HepG2 (cell line): Measurements from ENCODE around the gene GLRX5. TPM values are rescaled to one million over a fixed set of nuclear protein-coding genes. Genes with fewer than 3 reads are reported as not detected.

Source experiments
- ATAC-seq: fragments of 200-7000 bp; cut with Tn5 transposase; 3 replicates; pipeline ENCODE4 v1.9.1; 2020; ENCODE audit warnings: mild to moderate bottlenecking, moderate library complexity
- BruUV-seq: library from RNA; stranded (reverse); fragments of 400-500 nt; replicated peaks from 2 replicates; lab custom pipeline; 2021; lab: Mats Ljungman, UMichigan
- CTCF ChIA-PET: fragments of 300-600 bp; formaldehyde crosslinking; extraction: SDS; loops from one replicate; lab custom pipeline; 2021; ENCODE audit warnings: low total read pairs, inconsistent platforms, low intra/inter-chr PET ratio; lab: Yijun Ruan, JAX
- POLR2A ChIA-PET: fragments of 350-600 bp; sonication (Branson Sonifier 250); formaldehyde crosslinking; loops from one replicate; lab custom pipeline; 2020; ENCODE audit warnings: antibody characterized with exemption, inconsistent platforms; lab: Yijun Ruan, JAX
- DNase-seq: peaks from one replicate; pipeline ENCODE4 v3.0.0-alpha.2; 2015; ENCODE audit warnings: low spot score
- FAIRE-seq: peaks from 3 replicates; lab custom pipeline; 2011; peaks lifted over from hg19 to GRCh38; lab: Jason Lieb, UNC
- H2AFZ ChIP-seq: one replicate; pipeline ENCODE4 v1.6.1; 2011; ENCODE audit warnings: low read length, inconsistent platforms
- H3K27ac ChIP-seq: fragments of 300-600 bp; 3 replicates; pipeline ENCODE4 v1.8.0; 2011; ENCODE audit warnings: mixed run types, mild to moderate bottlenecking, mixed read lengths, low read length, inconsistent platforms; ENCODE audit not compliant: insufficient read depth; ENCODE audit errors: extremely low read length
- H3K27me3 ChIP-seq, 2 experiments: fragments of 200-600 bp in 1 of 2; 2 replicates in 1 of 2; 3 replicates in 1 of 2; pipeline versions ENCODE4 v1.6.0 to v1.8.0; 2011; ENCODE audit warnings: low read length in 2 of 2, mild to moderate bottlenecking in 2 of 2, moderate library complexity in 2 of 2, inconsistent platforms in 1 of 2; ENCODE audit not compliant: insufficient read depth in 2 of 2, control insufficient read depth in 1 of 2
- H3K36me3 ChIP-seq, 2 experiments: fragments of 200-600 bp in 1 of 2; replicated peaks in 1 of 2; 2 replicates in 1 of 2; 3 replicates in 1 of 2; pipeline versions ENCODE4 v1.5.1 to v1.8.0; 2011; ENCODE audit warnings: low read length in 2 of 2, inconsistent platforms in 1 of 2; ENCODE audit not compliant: insufficient read depth in 2 of 2, control insufficient read depth in 1 of 2
- H3K4me1 ChIP-seq: 2 replicates; pipeline ENCODE4 v1.5.1; 2012; ENCODE audit warnings: low read length, inconsistent platforms; ENCODE audit not compliant: insufficient read depth
- H3K4me2 ChIP-seq: 2 replicates; pipeline ENCODE4 v1.6.0; 2011; ENCODE audit warnings: low read depth, low read length, inconsistent platforms
- H3K4me3 ChIP-seq, 3 experiments: fragments of 200-600 bp in 1 of 3; sonication (generic), shearing (Covaris generic) in 1 of 3; replicated peaks in 1 of 3; 2 replicates each; pipeline ENCODE4 v1.5.1; 2011 to 2016; ENCODE audit warnings: low read length in 3 of 3, inconsistent platforms in 2 of 3, low read depth in 2 of 3, mild to moderate bottlenecking in 2 of 3, control low read depth in 1 of 3, mixed read lengths in 1 of 3; ENCODE audit not compliant: insufficient read depth in 1 of 3
- H3K79me2 ChIP-seq: one replicate; pipeline ENCODE4 v1.6.1; 2011; ENCODE audit warnings: low read length, inconsistent platforms; ENCODE audit not compliant: insufficient read depth
- H3K9ac ChIP-seq: 2 replicates; pipeline ENCODE4 v1.6.0; 2011; ENCODE audit warnings: mild to moderate bottlenecking, low read depth, low read length, inconsistent platforms; ENCODE audit not compliant: insufficient read depth
- H3K9me3 ChIP-seq: 2 replicates; pipeline ENCODE4 v1.5.1; 2012; ENCODE audit warnings: mild to moderate bottlenecking, low read length
- H4K20me1 ChIP-seq: 2 replicates; pipeline ENCODE4 v1.6.0; 2011; ENCODE audit warnings: inconsistent platforms, mild to moderate bottlenecking, low read length, moderate library complexity; ENCODE audit not compliant: insufficient read depth
- ATF3 ChIP-seq: sonication (generic); formaldehyde crosslinking; IDR thresholded peaks from 2 replicates; pipeline ENCODE4 v1.4.0; 2020; ENCODE audit warnings: missing genetic modification reagents
- BRF2 ChIP-seq: sonication (generic); formaldehyde crosslinking; IDR thresholded peaks from 2 replicates; pipeline ENCODE4 v1.8.1; 2022; ENCODE audit warnings: mild to moderate bottlenecking, missing genetic modification reagents
- CREBL2 ChIP-seq: sonication (generic); formaldehyde crosslinking; IDR thresholded peaks from 2 replicates; pipeline ENCODE4 v1.8.1; 2023; ENCODE audit warnings: missing genetic modification reagents, mild to moderate bottlenecking, borderline replicate concordance
- FOSL1 ChIP-seq: sonication (generic); formaldehyde crosslinking; IDR thresholded peaks from 2 replicates; pipeline ENCODE4 v1.9.0; 2021; ENCODE audit warnings: missing genetic modification reagents, borderline replicate concordance
- FOXK2 ChIP-seq: fragments of 450-650 bp; IDR thresholded peaks from 2 replicates; pipeline ENCODE4 v1.6.1; 2016
- HNRNPH1 ChIP-seq: fragments of 200-400 bp; formaldehyde crosslinking; optimal IDR thresholded peaks from 2 replicates; pipeline ENCODE3; 2017; ENCODE audit warnings: mild to moderate bottlenecking, low read depth, low read length
- RARA ChIP-seq: IDR thresholded peaks from 2 replicates; pipeline ENCODE4 v1.6.1; 2016; ENCODE audit warnings: missing genetic modification reagents, missing compliant biosample characterization
- SAP130 ChIP-seq: IDR thresholded peaks from 2 replicates; pipeline ENCODE4 v1.6.1; 2016; ENCODE audit warnings: low read depth
- SOX6 ChIP-seq, 2 experiments: fragments of 450-650 bp in 1 of 2; sonication (generic) in 1 of 2; formaldehyde crosslinking in 1 of 2; IDR thresholded peaks; 2 replicates each; pipeline versions ENCODE4 v1.4.0 to v1.6.1; 2017 to 2020; ENCODE audit warnings: antibody characterized with exemption in 1 of 2, mild to moderate bottlenecking in 1 of 2, missing genetic modification reagents in 1 of 2
- ZC3H4 ChIP-seq: sonication (generic); formaldehyde crosslinking; IDR thresholded peaks from 2 replicates; pipeline ENCODE4 v1.4.0; 2020; ENCODE audit warnings: missing genetic modification reagents, borderline replicate concordance
- ZFP82 ChIP-seq: sonication (generic); formaldehyde crosslinking; IDR thresholded peaks from 2 replicates; pipeline ENCODE4 v1.5.1; 2020; ENCODE audit warnings: mild to moderate bottlenecking, missing genetic modification reagents, borderline replicate concordance
- ZFX ChIP-seq: sonication (generic); formaldehyde crosslinking; IDR thresholded peaks from 2 replicates; pipeline ENCODE4 v1.4.0; 2020; ENCODE audit warnings: mild to moderate bottlenecking, low read depth, missing genetic modification reagents, moderate library complexity
- ZNF350 ChIP-seq: sonication (generic); formaldehyde crosslinking; IDR thresholded peaks from 2 replicates; pipeline ENCODE4 v1.4.0; 2020; ENCODE audit warnings: mild to moderate bottlenecking, low read depth, missing genetic modification reagents, borderline replicate concordance
- ZNF605 ChIP-seq: sonication (generic); formaldehyde crosslinking; IDR thresholded peaks from 2 replicates; pipeline ENCODE4 v1.8.0; 2022; ENCODE audit warnings: mild to moderate bottlenecking, missing genetic modification reagents
- ZNF691 ChIP-seq: sonication (generic); formaldehyde crosslinking; IDR thresholded peaks from 2 replicates; pipeline ENCODE4 v1.4.0; 2020; ENCODE audit warnings: missing genetic modification reagents, low read depth, mild to moderate bottlenecking, borderline replicate concordance
- ZNF720 ChIP-seq: sonication (generic); formaldehyde crosslinking; IDR thresholded peaks from 2 replicates; pipeline ENCODE4 v1.4.0; 2020; ENCODE audit warnings: missing genetic modification reagents
- ZNF781 ChIP-seq: sonication (generic); formaldehyde crosslinking; IDR thresholded peaks from 2 replicates; pipeline ENCODE4 v1.5.1; 2020; ENCODE audit warnings: borderline replicate concordance, mild to moderate bottlenecking, missing genetic modification reagents; ENCODE audit errors: not compliant biosample characterization
- ZNF800 ChIP-seq: sonication (generic); formaldehyde crosslinking; IDR thresholded peaks from 2 replicates; pipeline ENCODE4 v1.4.0; 2020; ENCODE audit warnings: missing genetic modification reagents
- WGBS: methylation state at CpG from one replicate; pipeline ENCODE4 v1.1.6; 2017; ENCODE audit warnings: low lambda C conversion rate; 5-methylcytosine and 5-hydroxymethylcytosine counted together
- in situ Hi-C: cut with HindIII; loops from 2 replicates; pipeline ENCODE4 v1.10.0; 2017; ENCODE audit warnings: low pct_unique_long_range_greater_than_20kb; ENCODE audit not compliant: extremely low pct_ligation_motif_present
- intact Hi-C: fragments of 100-400 bp; cut with micrococcal nuclease; formaldehyde crosslinking; loops from one replicate; pipeline ENCODE4 v1.10.0; 2022; ENCODE audit not compliant: unreplicated experiment
- polyA plus RNA-seq, 8 experiments: library from polyadenylated mRNA; depleted of rRNA in 3 of 8; stranded (reverse) in 7 of 8; unstranded in 1 of 8; fragments of >200 nt; fragmentation: Illumina TruSeq in 4 of 8; extraction: Trizol in 4 of 8; gene quantifications; 2 replicates each; pipeline versions ENCODE4 v1.2.1 to v1.2.3, GENCODE V29; 2011 to 2016; ENCODE audit warnings: low read depth in 4 of 8, missing spikeins in 1 of 8, mixed read lengths in 1 of 8; ENCODE audit not compliant: insufficient read depth in 1 of 8
- total RNA-seq, 5 experiments: library from RNA; depleted of rRNA; stranded (reverse); fragments of >200 nt; fragmentation: Illumina TruSeq; extraction: Trizol; gene quantifications; 2 replicates each; pipeline ENCODE4 v1.2.3, GENCODE V29; 2016; ENCODE audit warnings: low read depth in 1 of 5

Gene GLRX5
- total and polyA plus RNA-seq, 2 of the 13 experiments (the other 11 are each of a cell fraction or from before 2014, with no cell fraction given) = 122 to 146 TPM

GRCh38 chr14:95557832-95558231 lies 23.0 kb downstream of the GLRX5 start (continued):
- TF ChIP-seq BRF2 (CRISPR knock-in tag) (no peak), ZC3H4 (CRISPR knock-in tag) (no peak)

- Histone ChIP-seq H3K4me1 (peaks cover 42% of the 10 kb centered on the region), H3K4me3 (no peak overlapping the region), H2AFZ (no peak overlapping the region), H4K20me1 (no peaks in the 10 kb centered on the region), H3K27me3 (no peaks in the 10 kb centered on the region), H3K36me3 (no peaks in the 10 kb centered on the region), H3K4me2 (peak overlapping the region; percentile 61), H3K27ac (no peak overlapping the region), H3K79me2 (no peaks in the 10 kb centered on the region), H3K9me3 (no peaks in the 10 kb centered on the region), H3K9ac (no peak overlapping the region)
- ATAC-seq = peak; percentile 22; the same call in 1 of the 3 replicates
- ChIA-PET POLR2A (interaction anchor here (0.9 to 2.0 kb wide), 5 partner anchors 9 to 115 kb away, joined by 3 to 11 read pairs (median 4); no protein-coding TSS in a partner anchor), CTCF (no interaction called here)
- 0% methylated on average over 6 of the region's 6 CpGs for WGBS
- intact Hi-C loops = no loop called here
- in situ Hi-C loops = no loop called here
- BruUV-seq = no TSS peak
- peak; percentile 47 for FAIRE-seq
- no peak for DNase-seq
- TF ChIP-seq ZFX (CRISPR knock-in tag) (no peak), FOSL1 (CRISPR knock-in tag) (no peak), ZNF605 (no peak), ZNF691 (CRISPR knock-in tag) (no peak), SOX6 (IDR thresholded peaks at IDR 0.05) (no peak), SOX6 (CRISPR knock-in tag; IDR thresholded peaks at IDR 0.05) (0 out of 2 replicates have a peak, but pooled peaks have one; percentile 16), RARA (peak; percentile 39; the same call in 1 of the 2 replicates), ZNF720 (CRISPR knock-in tag) (no peak), ZNF350 (CRISPR knock-in tag) (no peak), FOXK2 (no peak), ATF3 (CRISPR knock-in tag) (no peak), ZFP82 (CRISPR knock-in tag) (no peak), ZNF800 (no peak), HNRNPH1 (no peak), SAP130 (CRISPR knock-in tag) (peak; percentile 12; the same call in 1 of the 2 replicates), ZNF781 (CRISPR knock-in tag) (no peak), CREBL2 (CRISPR knock-in tag) (no peak)
Observed at GRCh38 chr14:95559203-95559602, 24.4 kb downstream of the GLRX5 start.
